OCI-LY7 (cell line): ENCODE data around the gene GRB7. TPM values are rescaled to one million over a fixed set of nuclear protein-coding genes. Genes with fewer than 3 reads are reported as not detected.

Experiments used
- BruUV-seq: library from RNA; stranded (reverse); fragments of 400-500 nt; replicated peaks from 2 replicates; lab custom pipeline; 2021; lab: Mats Ljungman, UMichigan
- CTCF ChIA-PET: fragments of 300-600 bp; sonication (Branson Sonifier 250); formaldehyde crosslinking; loops from one replicate; lab custom pipeline; 2022; ENCODE audit warnings: antibody characterized with exemption; ENCODE audit not compliant: unreplicated experiment; lab: Charles Lee
- POLR2A ChIA-PET: fragments of 300-600 bp; sonication (Branson Sonifier 250); formaldehyde crosslinking; loops from one replicate; lab custom pipeline; 2022; ENCODE audit warnings: antibody characterized with exemption; lab: Charles Lee
- DNase-seq: peaks from one replicate; pipeline ENCODE4 v3.0.0-alpha.2; 2015; ENCODE audit warnings: low spot score
- H2AFZ ChIP-seq: fragments of 200-600 bp; sonication (generic), shearing (Covaris generic); 2 replicates; pipeline ENCODE4 v1.6.1; 2014; ENCODE audit warnings: mild to moderate bottlenecking, antibody characterized with exemption, low read length, moderate library complexity
- H3K27ac ChIP-seq: fragments of 200-600 bp; sonication (generic); 2 replicates; pipeline ENCODE4 v1.5.1; 2014; ENCODE audit warnings: mixed run types, low read depth, mild to moderate bottlenecking, moderate library complexity, low read length, inconsistent platforms; ENCODE audit not compliant: poor library complexity, severe bottlenecking
- H3K36me3 ChIP-seq: fragments of 200-600 bp; sonication (generic); 2 replicates; pipeline ENCODE4 v1.6.1; 2014; ENCODE audit warnings: mild to moderate bottlenecking, antibody characterized with exemption, low read length, moderate library complexity, mixed read lengths; ENCODE audit not compliant: insufficient read depth
- H3K4me1 ChIP-seq: fragments of 200-600 bp; sonication (generic); 2 replicates; pipeline ENCODE4 v1.5.1; 2014; ENCODE audit warnings: mild to moderate bottlenecking, low read length; ENCODE audit not compliant: insufficient read depth, poor library complexity, severe bottlenecking
- H3K4me2 ChIP-seq: fragments of 200-600 bp; sonication (generic); 2 replicates; pipeline ENCODE4 v1.6.1; 2014; ENCODE audit warnings: mild to moderate bottlenecking, low read length
- H3K4me3 ChIP-seq: fragments of 200-600 bp; sonication (generic); 2 replicates; pipeline ENCODE4 v1.5.1; 2014; ENCODE audit warnings: mild to moderate bottlenecking, low read depth, low read length; ENCODE audit not compliant: poor library complexity, severe bottlenecking
- H3K79me2 ChIP-seq: fragments of 200-600 bp; sonication (generic); 2 replicates; pipeline ENCODE4 v1.6.1; 2016; ENCODE audit warnings: low read depth, mild to moderate bottlenecking, low read length, moderate library complexity, mixed read lengths; ENCODE audit not compliant: insufficient read depth
- H3K9me2 ChIP-seq: fragments of 200-600 bp; sonication (generic); 2 replicates; pipeline ENCODE4 v1.6.1; 2016; ENCODE audit warnings: mild to moderate bottlenecking, low read length, mixed read lengths; ENCODE audit not compliant: insufficient read depth
- H3K9me3 ChIP-seq: fragments of 200-600 bp; sonication (generic); 2 replicates; pipeline ENCODE4 v1.6.1; 2014; ENCODE audit warnings: mild to moderate bottlenecking, mixed run types, low read length, mixed read lengths
- H4K20me1 ChIP-seq: fragments of 200-600 bp; sonication (generic); 2 replicates; pipeline ENCODE4 v1.6.1; 2014; ENCODE audit warnings: mild to moderate bottlenecking, antibody characterized with exemption, low read length, moderate library complexity, mixed read lengths; ENCODE audit not compliant: insufficient read depth
- EZH2phosphoT487 ChIP-seq: fragments of 200-600 bp; sonication (generic); IDR thresholded peaks from 2 replicates; pipeline ENCODE4 v1.6.1; 2018; ENCODE audit warnings: low read depth, borderline replicate concordance, mild to moderate bottlenecking, mixed run types, antibody characterized with exemption, low read length, moderate library complexity, mixed read lengths
- intact Hi-C: fragments of 100-400 bp; cut with micrococcal nuclease; formaldehyde crosslinking; loops from one replicate; pipeline ENCODE4 v1.10.0; 2022; ENCODE audit not compliant: unreplicated experiment
- total RNA-seq, 2 experiments: library from RNA; depleted of rRNA in 1 of 2; stranded (reverse); fragments of >200 nt in 1 of 2; shearing (Covaris generic) in 1 of 2; gene quantifications; 2 replicates each; pipeline ENCODE4 v1.2.3, GENCODE V29; 2014 to 2022
- TF ChIP-seq, protein P1 (sequence below): fragments of 200-600 bp; sonication (generic); conservative IDR thresholded peaks from 2 replicates; pipeline ENCODE4 v1.5.1; 2014; ENCODE audit warnings: mild to moderate bottlenecking, antibody characterized with exemption, low read length, moderate library complexity, mixed read lengths

GRB7 gene
- total RNA-seq, 2 experiments from 2014 or later: 0.25 TPM; not detected in 1

DNA sequence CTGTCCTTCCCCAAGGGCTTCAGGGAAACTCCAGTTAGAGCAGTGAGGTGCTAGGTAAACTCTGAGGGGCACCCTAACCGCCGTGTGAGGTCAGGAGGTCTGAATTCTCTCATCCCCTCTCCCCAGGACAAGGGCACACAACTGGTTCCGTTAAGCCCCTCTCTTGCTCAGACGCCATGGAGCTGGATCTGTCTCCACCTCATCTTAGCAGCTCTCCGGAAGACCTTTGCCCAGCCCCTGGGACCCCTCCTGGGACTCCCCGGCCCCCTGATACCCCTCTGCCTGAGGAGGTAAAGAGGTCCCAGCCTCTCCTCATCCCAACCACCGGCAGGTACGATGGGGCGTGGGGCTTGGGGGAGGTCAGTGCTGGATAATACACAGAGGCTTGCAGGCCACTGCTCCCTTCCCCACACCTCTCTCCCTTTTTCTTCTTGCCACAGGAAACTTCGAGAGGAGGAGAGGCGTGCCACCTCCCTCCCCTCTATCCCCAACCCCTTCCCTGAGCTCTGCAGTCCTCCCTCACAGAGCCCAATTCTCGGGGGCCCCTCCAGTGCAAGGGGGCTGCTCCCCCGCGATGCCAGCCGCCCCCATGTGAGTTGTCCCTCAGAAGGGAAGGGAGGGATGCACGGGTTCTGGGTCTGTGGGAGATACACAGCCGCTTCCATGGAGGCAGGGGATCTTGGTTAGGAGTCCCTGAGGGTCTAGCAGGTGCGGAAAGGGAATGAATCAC is 4.6 kb downstream of the GRB7 start:
- no peak for DNase-seq
- ChIA-PET POLR2A (no interaction called here), CTCF (no interaction called here)
- intact Hi-C loops: no loop called here
- TF ChIP-seq, protein P1, sequence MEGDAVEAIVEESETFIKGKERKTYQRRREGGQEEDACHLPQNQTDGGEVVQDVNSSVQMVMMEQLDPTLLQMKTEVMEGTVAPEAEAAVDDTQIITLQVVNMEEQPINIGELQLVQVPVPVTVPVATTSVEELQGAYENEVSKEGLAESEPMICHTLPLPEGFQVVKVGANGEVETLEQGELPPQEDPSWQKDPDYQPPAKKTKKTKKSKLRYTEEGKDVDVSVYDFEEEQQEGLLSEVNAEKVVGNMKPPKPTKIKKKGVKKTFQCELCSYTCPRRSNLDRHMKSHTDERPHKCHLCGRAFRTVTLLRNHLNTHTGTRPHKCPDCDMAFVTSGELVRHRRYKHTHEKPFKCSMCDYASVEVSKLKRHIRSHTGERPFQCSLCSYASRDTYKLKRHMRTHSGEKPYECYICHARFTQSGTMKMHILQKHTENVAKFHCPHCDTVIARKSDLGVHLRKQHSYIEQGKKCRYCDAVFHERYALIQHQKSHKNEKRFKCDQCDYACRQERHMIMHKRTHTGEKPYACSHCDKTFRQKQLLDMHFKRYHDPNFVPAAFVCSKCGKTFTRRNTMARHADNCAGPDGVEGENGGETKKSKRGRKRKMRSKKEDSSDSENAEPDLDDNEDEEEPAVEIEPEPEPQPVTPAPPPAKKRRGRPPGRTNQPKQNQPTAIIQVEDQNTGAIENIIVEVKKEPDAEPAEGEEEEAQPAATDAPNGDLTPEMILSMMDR: no peak
- TF ChIP-seq EZH2phosphoT487: no peak
- Histone ChIP-seq H2AFZ (no peak overlapping the region), H3K27ac (no peak overlapping the region), H3K4me1 (peaks cover 32% of the 10 kb centered on the region), H3K9me2 (no peaks in the 10 kb centered on the region), H4K20me1 (no peaks in the 10 kb centered on the region), H3K36me3 (no peaks in the 10 kb centered on the region), H3K79me2 (no peaks in the 10 kb centered on the region), H3K4me2 (no peak overlapping the region), H3K9me3 (no peaks in the 10 kb centered on the region), H3K4me3 (no peak overlapping the region)
- BruUV-seq: no TSS peak

DNA sequence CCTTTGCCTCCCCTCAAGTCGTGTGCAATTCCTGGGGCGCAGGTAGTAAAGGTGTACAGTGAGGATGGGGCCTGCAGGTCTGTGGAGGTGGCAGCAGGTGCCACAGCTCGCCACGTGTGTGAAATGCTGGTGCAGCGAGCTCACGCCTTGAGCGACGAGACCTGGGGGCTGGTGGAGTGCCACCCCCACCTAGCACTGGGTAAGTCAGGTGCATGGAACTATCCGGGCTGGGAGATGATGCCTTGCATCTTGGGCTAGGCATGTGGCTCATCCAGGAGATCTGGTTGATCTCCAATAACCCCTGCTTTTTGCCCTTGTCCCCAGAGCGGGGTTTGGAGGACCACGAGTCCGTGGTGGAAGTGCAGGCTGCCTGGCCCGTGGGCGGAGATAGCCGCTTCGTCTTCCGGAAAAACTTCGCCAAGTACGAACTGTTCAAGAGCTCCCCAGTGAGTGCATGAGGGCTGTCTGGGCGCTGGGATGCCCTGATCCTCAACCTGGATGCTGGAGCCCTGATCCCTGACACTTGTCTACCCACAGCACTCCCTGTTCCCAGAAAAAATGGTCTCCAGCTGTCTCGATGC is 5.2 kb downstream of the GRB7 start:
- no peaks in the 10 kb centered on the region for H3K9me3 ChIP-seq
- no peaks in the 10 kb centered on the region for H3K36me3 ChIP-seq
- no peak for TF ChIP-seq EZH2phosphoT487
- TF ChIP-seq, protein P1: no peak
- no peak for DNase-seq
- H2AFZ ChIP-seq: no peak overlapping the region
- no peak overlapping the region for H3K27ac ChIP-seq
- no peaks in the 10 kb centered on the region for H3K79me2 ChIP-seq
- H3K4me3 ChIP-seq: no peak overlapping the region
- ChIA-PET CTCF (no interaction called here), POLR2A (no interaction called here)
- no peaks in the 10 kb centered on the region for H3K9me2 ChIP-seq
- no peaks in the 10 kb centered on the region for H4K20me1 ChIP-seq
- BruUV-seq: no TSS peak
- H3K4me2 ChIP-seq: no peak overlapping the region
- H3K4me1 ChIP-seq: peaks cover 29% of the 10 kb centered on the region
- intact Hi-C loops: no loop called here
